Dendritic cell treated with granulocyte-macrophage colony-stimulating factor and Interleukin-4, amounts not matched to agents 40 ng/mL and 50 ng/mL, for 4 days (primary cell): ENCODE results near the gene UBE2L6.

ENCODE experiments used
- H3K27ac Mint-ChIP-seq: one replicate; pipeline ENCODE4 v1.8.0; 2022; ENCODE audit warnings: mild to moderate bottlenecking, mixed read lengths
- H3K27me3 Mint-ChIP-seq: one replicate; pipeline ENCODE4 v1.8.0; 2022; ENCODE audit warnings: mild to moderate bottlenecking, mixed read lengths
- H3K36me3 Mint-ChIP-seq: one replicate; pipeline ENCODE4 v1.8.0; 2022; ENCODE audit warnings: low read depth, mixed read lengths
- H3K4me1 Mint-ChIP-seq: one replicate; pipeline ENCODE4 v1.8.0; 2022; ENCODE audit warnings: low read depth, mixed read lengths
- H3K4me3 Mint-ChIP-seq: one replicate; pipeline ENCODE4 v1.8.0; 2022; ENCODE audit warnings: mild to moderate bottlenecking, moderate library complexity, mixed read lengths
- H3K9me3 Mint-ChIP-seq: one replicate; pipeline ENCODE4 v1.8.0; 2022; ENCODE audit warnings: mixed read lengths
- intact Hi-C: fragments of 100-400 bp; cut with micrococcal nuclease; formaldehyde crosslinking; loops from one replicate; pipeline ENCODE4 v1.15.0; 2022

Gene UBE2L6

GRCh38 chr11:57588046-57588710 is 20.7 kb upstream of the UBE2L6 start:
- H3K4me3 Mint-ChIP-seq, result no peak overlapping the region
- peaks cover 20% of the 10 kb centered on the region for H3K4me1 Mint-ChIP-seq
- peak overlapping the region; percentile 61 for H3K27ac Mint-ChIP-seq
- intact Hi-C loops, result no loop called here
- peaks cover 2% of the 10 kb centered on the region for H3K27me3 Mint-ChIP-seq
- H3K36me3 Mint-ChIP-seq, result no peaks in the 10 kb centered on the region
- no peaks in the 10 kb centered on the region for H3K9me3 Mint-ChIP-seq

GRCh38 chr11:57586711-57587245 is 19.3 kb upstream of the UBE2L6 start:
- no peak overlapping the region for H3K4me3 Mint-ChIP-seq
- no peaks in the 10 kb centered on the region for H3K27me3 Mint-ChIP-seq
- no peak overlapping the region for H3K27ac Mint-ChIP-seq
- intact Hi-C loops, result no loop called here
- no peaks in the 10 kb centered on the region for H3K9me3 Mint-ChIP-seq
- H3K36me3 Mint-ChIP-seq, result no peaks in the 10 kb centered on the region
- peaks cover 20% of the 10 kb centered on the region for H3K4me1 Mint-ChIP-seq

- Mint-ChIP-seq H3K4me1 (peaks cover 20% of the 10 kb centered on the region), H3K27ac (no peak overlapping the region), H3K36me3 (no peaks in the 10 kb centered on the region), H3K9me3 (no peaks in the 10 kb centered on the region), H3K27me3 (no peaks in the 10 kb centered on the region), H3K4me3 (no peak overlapping the region)
- intact Hi-C loops, result no loop called here
These were observed 17.8 kb upstream of the UBE2L6 start for GRCh38 chr11:57585301-57585700.

- H3K27ac Mint-ChIP-seq, result no peak overlapping the region
- H3K4me3 Mint-ChIP-seq, result no peak overlapping the region
- no peaks in the 10 kb centered on the region for H3K36me3 Mint-ChIP-seq
- H3K9me3 Mint-ChIP-seq, result no peaks in the 10 kb centered on the region
- intact Hi-C loops, result no loop called here
- H3K4me1 Mint-ChIP-seq, result peaks cover 20% of the 10 kb centered on the region
- H3K27me3 Mint-ChIP-seq, result no peaks in the 10 kb centered on the region
These were observed 16.9 kb upstream of the UBE2L6 start for GRCh38 chr11:57584341-57584740.

GRCh38 chr11:57574061-57574460 is 6.6 kb upstream of the UBE2L6 start:
- Mint-ChIP-seq H3K9me3 (no peaks in the 10 kb centered on the region), H3K27me3 (peaks cover 2% of the 10 kb centered on the region), H3K36me3 (no peaks in the 10 kb centered on the region), H3K27ac (no peak overlapping the region), H3K4me1 (peaks cover 30% of the 10 kb centered on the region), H3K4me3 (no peak overlapping the region)
- intact Hi-C loops, result no loop called here

- Mint-ChIP-seq H3K9me3 (no peaks in the 10 kb centered on the region), H3K4me1 (peaks cover 48% of the 10 kb centered on the region), H3K36me3 (peaks cover 13% of the 10 kb centered on the region), H3K4me3 (peak overlapping the region; percentile 53), H3K27me3 (peaks cover 2% of the 10 kb centered on the region), H3K27ac (peak overlapping the region; percentile 65)
- intact Hi-C loops, result no loop called here
These were observed 4.1 kb upstream of the UBE2L6 start for GRCh38 chr11:57571606-57572005.

GRCh38 chr11:57568330-57568766 is 876 bp upstream of the UBE2L6 start:
- H3K27ac Mint-ChIP-seq, result peak overlapping the region; percentile 82
- no peaks in the 10 kb centered on the region for H3K27me3 Mint-ChIP-seq
- intact Hi-C loops, result loop anchor here (1.0 kb wide), 1 partner anchor 73 kb away; no protein-coding TSS in a partner anchor
- peaks cover 66% of the 10 kb centered on the region for H3K4me1 Mint-ChIP-seq
- H3K9me3 Mint-ChIP-seq, result no peaks in the 10 kb centered on the region
- H3K4me3 Mint-ChIP-seq, result peak overlapping the region; percentile 91
- H3K36me3 Mint-ChIP-seq, result peaks cover 22% of the 10 kb centered on the region

GRCh38 chr11:57566905-57567514 is 462 bp downstream of the UBE2L6 start:
- intact Hi-C loops, result loop anchor here (2.0 kb wide), 1 partner anchor 36 kb away; the partner anchor contains the start of gene TIMM10
- Mint-ChIP-seq H3K27me3 (no peaks in the 10 kb centered on the region), H3K27ac (peak overlapping the region; percentile 82), H3K4me3 (peak overlapping the region; percentile 91), H3K4me1 (peaks cover 61% of the 10 kb centered on the region), H3K36me3 (peaks cover 34% of the 10 kb centered on the region), H3K9me3 (no peaks in the 10 kb centered on the region)

GRCh38 chr11:57566005-57566904 is 1.2 kb downstream of the UBE2L6 start:
- H3K36me3 Mint-ChIP-seq, result peaks cover 34% of the 10 kb centered on the region
- peaks cover 53% of the 10 kb centered on the region for H3K4me1 Mint-ChIP-seq
- no peaks in the 10 kb centered on the region for H3K9me3 Mint-ChIP-seq
- intact Hi-C loops, result loop anchor here (2.0 kb wide), 1 partner anchor 35 kb away; the partner anchor contains the start of gene TIMM10
- H3K27me3 Mint-ChIP-seq, result no peaks in the 10 kb centered on the region
- H3K27ac Mint-ChIP-seq, result peak overlapping the region; percentile 82
- H3K4me3 Mint-ChIP-seq, result peak overlapping the region; percentile 91

GRCh38 chr11:57562596-57562995 is 4.9 kb downstream of the UBE2L6 start:
- Mint-ChIP-seq H3K9me3 (no peaks in the 10 kb centered on the region), H3K27me3 (no peaks in the 10 kb centered on the region), H3K4me1 (peaks cover 28% of the 10 kb centered on the region), H3K4me3 (no peak overlapping the region), H3K36me3 (peaks cover 56% of the 10 kb centered on the region), H3K27ac (no peak overlapping the region)
- intact Hi-C loops, result no loop called here

GRCh38 chr11:57560146-57560545 is 7.3 kb downstream of the UBE2L6 start:
- H3K4me3 Mint-ChIP-seq, result no peak overlapping the region
- no peaks in the 10 kb centered on the region for H3K9me3 Mint-ChIP-seq
- H3K4me1 Mint-ChIP-seq, result peaks cover 9% of the 10 kb centered on the region
- intact Hi-C loops, result no loop called here
- no peaks in the 10 kb centered on the region for H3K27me3 Mint-ChIP-seq
- peaks cover 73% of the 10 kb centered on the region for H3K36me3 Mint-ChIP-seq
- H3K27ac Mint-ChIP-seq, result no peak overlapping the region

- peaks cover 91% of the 10 kb centered on the region for H3K36me3 Mint-ChIP-seq
- H3K27ac Mint-ChIP-seq, result no peak overlapping the region
- H3K4me1 Mint-ChIP-seq, result no peaks in the 10 kb centered on the region
- H3K9me3 Mint-ChIP-seq, result no peaks in the 10 kb centered on the region
- no peak overlapping the region for H3K4me3 Mint-ChIP-seq
- intact Hi-C loops, result no loop called here
- no peaks in the 10 kb centered on the region for H3K27me3 Mint-ChIP-seq
These were observed 11.4 kb downstream of the UBE2L6 start for GRCh38 chr11:57556041-57556440.

GRCh38 chr11:57555393-57555792 is 12.1 kb downstream of the UBE2L6 start:
- Mint-ChIP-seq H3K27me3 (no peaks in the 10 kb centered on the region), H3K4me3 (no peak overlapping the region), H3K36me3 (peaks cover 97% of the 10 kb centered on the region)

GRCh38 chr11:57552479-57552878 is 15.0 kb downstream of the UBE2L6 start:
- no peak overlapping the region for H3K27ac Mint-ChIP-seq
- H3K4me1 Mint-ChIP-seq, result peaks cover 5% of the 10 kb centered on the region
- no peaks in the 10 kb centered on the region for H3K27me3 Mint-ChIP-seq
- no peaks in the 10 kb centered on the region for H3K9me3 Mint-ChIP-seq
- no peak overlapping the region for H3K4me3 Mint-ChIP-seq
- H3K36me3 Mint-ChIP-seq, result peaks cover 95% of the 10 kb centered on the region
- intact Hi-C loops, result no loop called here

More at GRCh38 chr11:57555393-57555792, 12.1 kb downstream of the UBE2L6 start:
- H3K9me3 Mint-ChIP-seq, result no peaks in the 10 kb centered on the region
- intact Hi-C loops, result no loop called here
- no peaks in the 10 kb centered on the region for H3K4me1 Mint-ChIP-seq
- no peak overlapping the region for H3K27ac Mint-ChIP-seq
